K562 (cell line): ENCODE measurements around the gene COMTD1. TPM values are rescaled to one million over a fixed set of nuclear protein-coding genes. Genes with fewer than 3 reads are reported as not detected.

Experiments
- BCLAF1 ChIP-seq, 2 experiments: fragments of 450-650 bp in 1 of 2; IDR thresholded peaks; 2 replicates each; pipeline ENCODE4 v1.6.1; 2011 to 2017; ENCODE audit warnings: low read depth in 2 of 2, antibody characterized with exemption in 1 of 2, borderline replicate concordance in 1 of 2, low read length in 1 of 2, mild to moderate bottlenecking in 1 of 2, mixed read lengths in 1 of 2; ENCODE audit not compliant: control insufficient read depth in 1 of 2
- CTBP1 ChIP-seq: fragments of 450-650 bp; IDR thresholded peaks from 2 replicates; pipeline ENCODE4 v1.6.1; 2016; ENCODE audit warnings: borderline replicate concordance
- GTF2F1 ChIP-seq: IDR thresholded peaks from 2 replicates; pipeline ENCODE4 v1.6.1; 2011; ENCODE audit warnings: low read depth, low read length, improper control_type of control experiment
- HNRNPL ChIP-seq: fragments of 200-400 bp; formaldehyde crosslinking; IDR thresholded peaks from 2 replicates; pipeline ENCODE4 v1.6.1; 2017; ENCODE audit warnings: low read depth, mild to moderate bottlenecking, low read length
- KAT7 ChIP-seq: sonication (generic); formaldehyde crosslinking; IDR thresholded peaks from 2 replicates; pipeline ENCODE4 v1.8.0; 2022; ENCODE audit warnings: missing genetic modification reagents, mild to moderate bottlenecking, borderline replicate concordance
- KDM2B ChIP-seq: fragments of 250-450 bp; sonication (Bioruptor Pico); IDR thresholded peaks from 2 replicates; pipeline ENCODE4 v1.8.0; 2021; ENCODE audit warnings: mild to moderate bottlenecking, moderate library complexity
- KLF13 ChIP-seq: fragments of 450-650 bp; IDR thresholded peaks from 2 replicates; pipeline ENCODE4 v1.6.1; 2016; ENCODE audit warnings: missing genetic modification characterization, low read depth, mild to moderate bottlenecking, missing compliant biosample characterization, moderate library complexity, borderline replicate concordance
- MCM7 ChIP-seq, 2 experiments: fragments of 450-650 bp; IDR thresholded peaks; 2 replicates each; pipeline ENCODE4 v1.6.1; 2016 to 2018
- MITF ChIP-seq: IDR thresholded peaks from 2 replicates; pipeline ENCODE4 v1.6.1; 2014; ENCODE audit warnings: antibody characterized with exemption
- NBN ChIP-seq: fragments of 450-650 bp; IDR thresholded peaks from 2 replicates; pipeline ENCODE4 v1.6.1; 2016; ENCODE audit warnings: low read depth, mild to moderate bottlenecking
- NR2C2 ChIP-seq, 2 experiments: fragments of 200-800 bp in 1 of 2; sonication (Bioruptor generic) in 1 of 2; sonication (generic) in 1 of 2; formaldehyde crosslinking in 1 of 2; IDR thresholded peaks; 2 replicates each; pipeline versions ENCODE4 v1.6.1 to v1.8.0; 2016 to 2022; ENCODE audit warnings: mild to moderate bottlenecking in 1 of 2, missing compliant biosample characterization in 1 of 2, missing genetic modification characterization in 1 of 2, missing genetic modification reagents in 1 of 2
- RBFOX2 ChIP-seq: fragments of 200-400 bp; formaldehyde crosslinking; IDR thresholded peaks from 2 replicates; pipeline ENCODE4 v1.6.1; 2017; ENCODE audit warnings: low read depth, mild to moderate bottlenecking, low read length, moderate library complexity
- SMARCA4 ChIP-seq: fragments of 450-650 bp; IDR thresholded peaks from 2 replicates; pipeline ENCODE4 v1.6.1; 2016
- SRF ChIP-seq, 2 experiments: fragments of 250-450, 450-650 bp in 1 of 2; sonication (Bioruptor Pico) in 1 of 2; sonication (generic) in 1 of 2; formaldehyde crosslinking; IDR thresholded peaks; 2 replicates each; pipeline versions ENCODE4 v1.5.0 to v1.5.1; 2020 to 2022; ENCODE audit warnings: mild to moderate bottlenecking in 1 of 2, missing genetic modification reagents in 1 of 2
- ZBTB17 ChIP-seq: fragments of 450-650 bp; formaldehyde crosslinking; IDR thresholded peaks from 2 replicates; pipeline ENCODE4 v1.4.0; 2020; ENCODE audit warnings: mild to moderate bottlenecking
- ZNF764 ChIP-seq: fragments of 250-450 bp; sonication (Bioruptor Pico); IDR thresholded peaks from 2 replicates; pipeline ENCODE4 v1.4.0; 2020; ENCODE audit warnings: low read depth, mild to moderate bottlenecking, moderate library complexity
- ZZZ3 ChIP-seq: fragments of 450-650 bp; IDR thresholded peaks from 2 replicates; pipeline ENCODE4 v1.6.1; 2016; ENCODE audit warnings: antibody characterized with exemption, mild to moderate bottlenecking, moderate library complexity
- polyA plus RNA-seq, 8 experiments: library from polyadenylated mRNA; depleted of rRNA in 4 of 8; stranded (reverse) in 5 of 8; unstranded in 3 of 8; fragments of >200 nt; fragmentation: Nextera tagmentation in 2 of 8; fragmentation: Illumina TruSeq in 1 of 8; extraction: Ambion mirVana in 2 of 8; extraction: Trizol in 1 of 8; gene quantifications; 2 replicates each; pipeline versions ENCODE4 v1.2.1 to v1.2.3, GENCODE V29; 2011 to 2014; ENCODE audit warnings: inconsistent platforms in 1 of 8, missing spikeins in 1 of 8
- total RNA-seq, 7 experiments: library from RNA; depleted of rRNA in 6 of 7; stranded (reverse); fragments of >200 nt in 6 of 7; fragmentation: Illumina TruSeq in 2 of 7; extraction: Trizol in 2 of 7; gene quantifications; 2 replicates each; pipeline versions ENCODE4 v1.2.1 to v1.2.3, GENCODE V29; 2011 to 2021; ENCODE audit warnings: low replicate concordance in 1 of 7
- TF ChIP-seq, protein P1 (sequence below): fragments of 450-650 bp; formaldehyde crosslinking; IDR thresholded peaks from 2 replicates; pipeline ENCODE4 v1.4.0; 2020; ENCODE audit warnings: mild to moderate bottlenecking, mixed read lengths
- TF ChIP-seq, protein P2 (sequence below): sonication (generic); formaldehyde crosslinking; IDR thresholded peaks from 2 replicates; pipeline ENCODE4 v1.4.0; 2020; ENCODE audit warnings: mild to moderate bottlenecking, missing genetic modification reagents

The COMTD1 gene
- total and polyA plus RNA-seq, 9 of the 15 experiments (the other 6 are each of a cell fraction or from before 2014, with no cell fraction given) = 0.41 to 112 (median 13.7) TPM

GRCh38 chr10:75210282-75211006 is 25.3 kb downstream of the COMTD1 start, which contains the start of gene VDAC2 (continued):
- TF ChIP-seq KDM2B (0 out of 2 replicates have a peak, but pooled peaks have one; percentile 16), CTBP1 (peak; percentile 91), ZNF764 (CRISPR knock-in tag) (no peak), RBFOX2 (peak; percentile 96), KLF13 (tag) (peak; percentile 94), SRF (CRISPR knock-in tag; IDR thresholded peaks at IDR 0.05) (no peak; a peak in 1 of 4 replicates), MCM7 (IDR thresholded peaks at IDR 0.05) (no peak), HNRNPL (peak; percentile 84), SMARCA4 (no peak), ZZZ3 (peak; percentile 49; the same call in 1 of the 2 replicates), NBN (peak; percentile 38; the same call in 1 of the 2 replicates), KAT7 (CRISPR knock-in tag) (peak; percentile 96), NR2C2 (CRISPR knock-in tag; IDR thresholded peaks at IDR 0.05) (peak; percentile 65), NR2C2 (tag; IDR thresholded peaks at IDR 0.05) (peak; percentile 92), MITF (peak; percentile 45; the same call in 1 of the 2 replicates), GTF2F1 (peak; percentile 86), BCLAF1 (IDR thresholded peaks at IDR 0.05; ENCODE audit: borderline replicate concordance in 1 of 2, control insufficient read depth in 1 of 2, low read depth in 2 of 2, low read length in 1 of 2) (0 out of 4 replicates have a peak, but pooled peaks of 1 of the 2 experiments have one; percentile 77), ZBTB17 (CRISPR knock-in tag) (peak; percentile 51; the same call in 1 of the 2 replicates)
- TF ChIP-seq, protein P1, sequence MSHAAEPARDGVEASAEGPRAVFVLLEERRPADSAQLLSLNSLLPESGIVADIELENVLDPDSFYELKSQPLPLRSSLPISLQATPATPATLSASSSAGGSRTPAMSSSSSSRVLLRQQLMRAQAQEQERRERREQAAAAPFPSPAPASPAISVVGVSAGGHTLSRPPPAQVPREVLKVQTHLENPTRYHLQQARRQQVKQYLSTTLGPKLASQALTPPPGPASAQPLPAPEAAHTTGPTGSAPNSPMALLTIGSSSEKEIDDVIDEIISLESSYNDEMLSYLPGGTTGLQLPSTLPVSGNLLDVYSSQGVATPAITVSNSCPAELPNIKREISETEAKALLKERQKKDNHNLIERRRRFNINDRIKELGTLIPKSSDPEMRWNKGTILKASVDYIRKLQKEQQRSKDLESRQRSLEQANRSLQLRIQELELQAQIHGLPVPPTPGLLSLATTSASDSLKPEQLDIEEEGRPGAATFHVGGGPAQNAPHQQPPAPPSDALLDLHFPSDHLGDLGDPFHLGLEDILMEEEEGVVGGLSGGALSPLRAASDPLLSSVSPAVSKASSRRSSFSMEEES (CRISPR knock-in tag) = no peak
- TF ChIP-seq, protein P2, sequence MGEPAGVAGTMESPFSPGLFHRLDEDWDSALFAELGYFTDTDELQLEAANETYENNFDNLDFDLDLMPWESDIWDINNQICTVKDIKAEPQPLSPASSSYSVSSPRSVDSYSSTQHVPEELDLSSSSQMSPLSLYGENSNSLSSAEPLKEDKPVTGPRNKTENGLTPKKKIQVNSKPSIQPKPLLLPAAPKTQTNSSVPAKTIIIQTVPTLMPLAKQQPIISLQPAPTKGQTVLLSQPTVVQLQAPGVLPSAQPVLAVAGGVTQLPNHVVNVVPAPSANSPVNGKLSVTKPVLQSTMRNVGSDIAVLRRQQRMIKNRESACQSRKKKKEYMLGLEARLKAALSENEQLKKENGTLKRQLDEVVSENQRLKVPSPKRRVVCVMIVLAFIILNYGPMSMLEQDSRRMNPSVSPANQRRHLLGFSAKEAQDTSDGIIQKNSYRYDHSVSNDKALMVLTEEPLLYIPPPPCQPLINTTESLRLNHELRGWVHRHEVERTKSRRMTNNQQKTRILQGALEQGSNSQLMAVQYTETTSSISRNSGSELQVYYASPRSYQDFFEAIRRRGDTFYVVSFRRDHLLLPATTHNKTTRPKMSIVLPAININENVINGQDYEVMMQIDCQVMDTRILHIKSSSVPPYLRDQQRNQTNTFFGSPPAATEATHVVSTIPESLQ (CRISPR knock-in tag) = peak; percentile 75; the same call in 1 of the 2 replicates
